Activated CD4-positive, alpha-beta T cell treated with anti-CD3 and anti-CD28 coated beads, Interleukin-2, amount 10 ng/mL, durations not matched to agents 24 days and 14 days (primary cell): Measurements from ENCODE around the gene EDEM1. TPM values are rescaled to one million over a fixed set of nuclear protein-coding genes. Genes with fewer than 3 reads are reported as not detected.
"Not testable (repeated sequence)": the region's sequence is repeated elsewhere in the genome, so short reads cannot be mapped to it uniquely, and the experiment has no call there.

Source experiments
- DNase-seq: peaks from one replicate; pipeline ENCODE4 v3.0.0; 2022
- H3K27ac Mint-ChIP-seq: one replicate; pipeline ENCODE4 v1.8.0; 2022; ENCODE audit warnings: mild to moderate bottlenecking, mixed read lengths
- H3K27me3 Mint-ChIP-seq: one replicate; pipeline ENCODE4 v1.8.0; 2022; ENCODE audit warnings: mixed read lengths
- H3K36me3 Mint-ChIP-seq: one replicate; pipeline ENCODE4 v1.8.0; 2022; ENCODE audit warnings: low read depth, mild to moderate bottlenecking, mixed read lengths
- H3K4me1 Mint-ChIP-seq: one replicate; pipeline ENCODE4 v1.8.0; 2021; ENCODE audit warnings: mixed read lengths
- H3K4me3 Mint-ChIP-seq: one replicate; pipeline ENCODE4 v1.8.0; 2022; ENCODE audit warnings: mild to moderate bottlenecking, moderate library complexity, mixed read lengths
- H3K9me3 Mint-ChIP-seq: one replicate; pipeline ENCODE4 v1.8.0; 2021; ENCODE audit warnings: mixed read lengths
- intact Hi-C: fragments of 100-400 bp; cut with micrococcal nuclease; formaldehyde crosslinking; loops from one replicate; pipeline ENCODE4 v1.15.1; 2023
- total RNA-seq: library from RNA; stranded (reverse); gene quantifications from 2 replicates; pipeline ENCODE4 v1.2.3, GENCODE V29; 2022

Gene EDEM1
- total RNA-seq, 1 donor from 2014 or later, result 167 TPM

DNA sequence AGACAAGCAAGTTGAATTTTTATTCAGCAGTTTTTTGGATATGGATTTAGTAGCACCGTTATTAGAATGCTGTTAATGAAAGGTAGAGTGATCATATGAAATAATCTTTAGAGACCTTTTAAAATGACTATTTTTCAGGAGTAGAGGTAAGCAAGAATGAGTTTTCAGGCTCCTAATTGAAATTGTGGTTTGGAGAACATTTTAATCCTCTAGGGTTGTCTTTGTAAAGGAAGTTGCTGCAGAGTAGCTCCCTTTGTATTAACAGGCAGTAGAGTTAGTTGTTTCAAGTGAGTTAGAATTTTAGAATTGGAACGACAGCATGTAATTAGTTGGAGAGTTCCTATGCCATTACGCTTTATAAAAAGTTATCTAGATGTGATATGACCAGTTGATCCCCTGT is 27.2 kb upstream of the EDEM1 start:
- H3K27me3 Mint-ChIP-seq, result no peaks in the 10 kb centered on the region
- no peak for DNase-seq
- intact Hi-C loops, result loop anchor here (5.0 kb wide), 1 partner anchor 38 kb away; the partner anchor contains the start of gene ARL8B
- no peak overlapping the region for H3K27ac Mint-ChIP-seq
- H3K4me1 Mint-ChIP-seq, result peaks cover 36% of the 10 kb centered on the region
- no peaks in the 10 kb centered on the region for H3K9me3 Mint-ChIP-seq
- H3K36me3 Mint-ChIP-seq, result peaks cover 1% of the 10 kb centered on the region
- no peak overlapping the region for H3K4me3 Mint-ChIP-seq

GRCh38 chr3:5160940-5161858 is 26.3 kb upstream of the EDEM1 start:
- DNase-seq, result no peak
- H3K27ac Mint-ChIP-seq, result peak overlapping the region; percentile 60
- H3K4me1 Mint-ChIP-seq, result peaks cover 39% of the 10 kb centered on the region
- intact Hi-C loops, result loop anchor here (5.0 kb wide), 1 partner anchor 39 kb away; the partner anchor contains the start of gene ARL8B
- H3K36me3 Mint-ChIP-seq, result no peaks in the 10 kb centered on the region
- H3K9me3 Mint-ChIP-seq, result no peaks in the 10 kb centered on the region
- no peak overlapping the region for H3K4me3 Mint-ChIP-seq
- H3K27me3 Mint-ChIP-seq, result no peaks in the 10 kb centered on the region

DNA sequence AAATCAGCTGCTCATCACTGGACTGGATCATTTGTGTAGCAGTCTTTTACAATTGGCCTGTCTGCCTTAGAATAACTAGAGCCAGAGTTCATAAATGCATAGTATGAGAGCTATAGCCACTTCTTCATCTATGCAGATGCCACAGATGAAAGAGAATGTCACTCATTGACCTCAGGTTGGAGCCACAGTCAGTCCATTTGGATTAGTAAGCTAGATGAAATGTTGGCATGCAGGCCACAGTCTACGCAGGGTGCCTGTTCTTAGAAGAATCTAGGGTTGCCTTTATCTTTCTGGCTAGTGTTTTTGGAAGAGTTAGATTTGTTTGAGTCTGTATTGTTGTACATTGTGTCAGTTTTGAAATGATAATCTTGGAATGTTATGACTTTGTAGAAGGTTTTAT is 25.4 kb upstream of the EDEM1 start:
- Mint-ChIP-seq H3K4me1 (peaks cover 42% of the 10 kb centered on the region), H3K9me3 (no peaks in the 10 kb centered on the region), H3K4me3 (no peak overlapping the region), H3K36me3 (no peaks in the 10 kb centered on the region), H3K27ac (no peak overlapping the region), H3K27me3 (no peaks in the 10 kb centered on the region)
- intact Hi-C loops, result loop anchor here (5.0 kb wide), 1 partner anchor 40 kb away; the partner anchor contains the start of gene ARL8B
- DNase-seq, result no peak

DNA sequence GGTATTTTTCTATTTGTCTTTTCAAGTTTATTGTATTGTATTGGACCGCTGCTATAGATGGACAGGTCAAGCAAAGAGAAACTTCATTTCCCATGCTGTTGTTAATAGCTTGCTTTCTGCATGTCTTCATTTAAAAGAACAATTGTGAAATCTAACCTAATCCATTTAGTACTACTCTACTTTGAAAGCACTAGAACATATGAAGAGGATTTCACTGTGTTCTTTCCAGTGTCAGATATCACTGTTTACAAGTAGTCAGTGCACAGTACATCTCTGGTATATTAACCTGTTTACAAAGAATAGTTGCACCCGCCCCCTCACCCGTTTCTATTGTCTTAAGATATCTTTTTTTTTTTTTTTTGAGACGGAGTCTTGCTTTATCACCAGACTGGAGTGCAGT is 21.8 kb upstream of the EDEM1 start:
- H3K4me3 Mint-ChIP-seq, result no peak overlapping the region
- no peak for DNase-seq
- H3K27me3 Mint-ChIP-seq, result no peaks in the 10 kb centered on the region
- H3K4me1 Mint-ChIP-seq, result peaks cover 35% of the 10 kb centered on the region
- H3K9me3 Mint-ChIP-seq, result no peaks in the 10 kb centered on the region
- H3K27ac Mint-ChIP-seq, result no peak overlapping the region
- intact Hi-C loops, result no loop called here
- peaks cover 4% of the 10 kb centered on the region for H3K36me3 Mint-ChIP-seq

DNA sequence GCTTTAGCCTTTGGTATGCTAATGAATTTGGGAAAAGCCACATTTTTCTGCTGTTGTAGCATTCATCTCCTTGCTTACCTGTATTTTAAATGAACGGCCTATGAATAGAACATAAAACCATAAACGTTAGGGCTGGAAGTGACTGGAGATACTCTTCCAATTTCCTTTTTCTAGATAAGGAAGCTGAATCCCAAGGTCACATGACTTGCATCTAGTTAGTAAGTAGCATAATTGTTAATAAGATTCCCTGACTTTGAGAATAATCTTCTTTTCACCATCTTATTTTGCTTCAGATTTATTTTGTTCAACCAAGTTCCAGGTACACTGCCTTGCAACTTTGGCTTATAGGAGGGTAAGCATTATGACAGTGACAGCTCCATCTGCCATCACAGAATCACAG is 20.7 kb upstream of the EDEM1 start:
- Mint-ChIP-seq H3K4me3 (no peak overlapping the region), H3K36me3 (peaks cover 4% of the 10 kb centered on the region), H3K27me3 (no peaks in the 10 kb centered on the region), H3K27ac (no peak overlapping the region), H3K9me3 (no peaks in the 10 kb centered on the region), H3K4me1 (peaks cover 26% of the 10 kb centered on the region)
- intact Hi-C loops, result no loop called here
- no peak for DNase-seq

DNA sequence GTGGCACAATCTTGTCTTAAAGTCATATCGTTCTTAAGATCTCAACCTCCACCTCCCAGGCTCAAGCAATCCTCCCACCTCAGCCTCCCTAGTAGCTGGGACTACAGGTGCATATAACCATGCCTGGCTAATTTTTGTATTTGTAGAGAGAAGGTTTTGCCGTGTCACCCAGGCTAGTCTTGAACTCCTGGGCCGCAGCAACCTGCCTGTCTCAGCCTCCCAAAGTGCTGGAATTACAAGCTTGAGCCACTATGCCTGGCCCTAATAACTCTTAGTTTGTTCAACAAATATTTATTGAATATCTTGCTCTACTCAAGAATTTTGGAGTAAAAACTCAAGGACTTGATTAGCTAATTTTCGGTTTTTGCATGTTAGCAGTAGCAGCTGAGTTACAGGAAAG is 19.4 kb upstream of the EDEM1 start:
- peaks cover 10% of the 10 kb centered on the region for H3K36me3 Mint-ChIP-seq
- peak overlapping the region; percentile 32 for H3K27ac Mint-ChIP-seq
- no peaks in the 10 kb centered on the region for H3K27me3 Mint-ChIP-seq
- intact Hi-C loops, result no loop called here
- no peak overlapping the region for H3K4me3 Mint-ChIP-seq
- H3K9me3 Mint-ChIP-seq, result no peaks in the 10 kb centered on the region
- peaks cover 21% of the 10 kb centered on the region for H3K4me1 Mint-ChIP-seq
- no peak for DNase-seq

GRCh38 chr3:5169807-5170206 is 17.7 kb upstream of the EDEM1 start:
- H3K4me3 Mint-ChIP-seq, result no peak overlapping the region
- intact Hi-C loops, result no loop called here
- no peak for DNase-seq
- no peaks in the 10 kb centered on the region for H3K9me3 Mint-ChIP-seq
- peaks cover 19% of the 10 kb centered on the region for H3K4me1 Mint-ChIP-seq
- peaks cover 23% of the 10 kb centered on the region for H3K36me3 Mint-ChIP-seq
- no peaks in the 10 kb centered on the region for H3K27me3 Mint-ChIP-seq
- H3K27ac Mint-ChIP-seq, result no peak overlapping the region

- no peak for DNase-seq
- Mint-ChIP-seq H3K9me3 (no peaks in the 10 kb centered on the region), H3K27me3 (no peaks in the 10 kb centered on the region), H3K27ac (no peak overlapping the region), H3K4me3 (no peak overlapping the region), H3K36me3 (peaks cover 30% of the 10 kb centered on the region), H3K4me1 (peaks cover 12% of the 10 kb centered on the region)
- intact Hi-C loops, result no loop called here
Observed at GRCh38 chr3:5170975-5171374, 16.5 kb upstream of the EDEM1 start.

DNA sequence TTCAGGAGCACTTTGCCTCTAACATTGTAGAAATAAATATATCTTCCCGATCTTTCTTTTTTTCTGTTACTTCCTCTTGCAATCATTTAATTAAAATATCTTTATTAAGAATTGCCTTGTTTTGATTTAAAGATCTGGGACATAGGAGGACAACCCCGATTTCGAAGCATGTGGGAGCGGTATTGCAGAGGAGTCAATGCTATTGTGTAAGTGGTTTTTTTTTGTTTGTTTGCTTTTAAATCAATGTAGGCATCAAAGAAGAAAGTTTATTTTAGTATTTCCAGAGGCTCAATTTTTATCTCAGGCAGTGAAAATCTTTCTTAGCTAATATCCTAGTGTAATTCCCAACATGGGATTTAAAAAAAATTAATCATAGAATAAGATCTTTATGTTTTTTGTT is 15.5 kb upstream of the EDEM1 start:
- intact Hi-C loops, result no loop called here
- no peak for DNase-seq
- no peaks in the 10 kb centered on the region for H3K27me3 Mint-ChIP-seq
- H3K4me1 Mint-ChIP-seq, result peaks cover 8% of the 10 kb centered on the region
- H3K9me3 Mint-ChIP-seq, result no peaks in the 10 kb centered on the region
- H3K4me3 Mint-ChIP-seq, result no peak overlapping the region
- H3K27ac Mint-ChIP-seq, result no peak overlapping the region
- H3K36me3 Mint-ChIP-seq, result peaks cover 33% of the 10 kb centered on the region

GRCh38 chr3:5179036-5179435 is 8.5 kb upstream of the EDEM1 start:
- DNase-seq, intact Hi-C loops, H3K27me3 Mint-ChIP-seq, H3K4me3 Mint-ChIP-seq, H3K27ac Mint-ChIP-seq, H3K9me3 Mint-ChIP-seq: not testable (repeated sequence)
- Mint-ChIP-seq H3K4me1 (peaks cover 12% of the 10 kb centered on the region), H3K36me3 (peaks cover 45% of the 10 kb centered on the region)

DNA sequence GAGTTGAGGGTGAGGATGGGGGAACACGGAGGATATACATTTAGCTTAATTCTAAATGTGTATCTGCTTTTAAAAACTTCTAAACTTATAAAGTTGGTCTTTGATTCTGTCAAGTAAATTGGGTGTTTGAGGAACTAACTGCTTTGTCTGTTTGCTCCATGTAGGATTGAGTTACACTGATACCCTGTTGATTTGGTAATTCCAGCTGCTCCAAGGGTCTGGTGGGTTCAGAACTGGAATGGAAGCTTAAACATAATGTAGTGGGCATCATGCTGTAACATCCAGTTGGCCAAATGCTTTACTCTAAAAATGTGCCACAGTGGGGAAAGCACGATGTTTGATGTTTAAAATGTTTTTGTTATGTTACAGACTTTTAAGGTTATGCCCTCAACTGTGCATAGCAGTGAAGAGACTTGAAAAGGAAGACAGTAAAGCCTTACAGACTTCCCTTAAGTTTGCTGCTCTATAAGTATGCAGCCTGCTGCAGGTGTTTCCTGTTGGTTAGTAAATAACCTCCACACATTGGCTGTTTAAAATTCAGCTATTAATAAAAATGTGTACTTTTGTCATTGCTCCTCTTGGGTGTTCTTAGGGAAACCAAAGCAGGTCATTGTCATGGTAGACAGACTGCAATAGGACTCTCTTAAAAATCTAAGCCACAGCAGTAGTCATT is 5.9 kb upstream of the EDEM1 start:
- no peaks in the 10 kb centered on the region for H3K27me3 Mint-ChIP-seq
- peaks cover 20% of the 10 kb centered on the region for H3K4me1 Mint-ChIP-seq
- H3K36me3 Mint-ChIP-seq, result peaks cover 39% of the 10 kb centered on the region
- no peaks in the 10 kb centered on the region for H3K9me3 Mint-ChIP-seq
- no peak overlapping the region for H3K4me3 Mint-ChIP-seq
- intact Hi-C loops, result no loop called here
- no peak overlapping the region for H3K27ac Mint-ChIP-seq
- DNase-seq, result no peak

- intact Hi-C loops, H3K27me3 Mint-ChIP-seq, H3K4me3 Mint-ChIP-seq, H3K9me3 Mint-ChIP-seq, DNase-seq, H3K27ac Mint-ChIP-seq: not testable (repeated sequence)
- H3K36me3 Mint-ChIP-seq, result peaks cover 28% of the 10 kb centered on the region
- peaks cover 22% of the 10 kb centered on the region for H3K4me1 Mint-ChIP-seq
Observed at GRCh38 chr3:5183714-5184113, 3.8 kb upstream of the EDEM1 start.

GRCh38 chr3:5184499-5184898 is 3.0 kb upstream of the EDEM1 start:
- no peaks in the 10 kb centered on the region for H3K9me3 Mint-ChIP-seq
- peaks cover 29% of the 10 kb centered on the region for H3K36me3 Mint-ChIP-seq
- no peak overlapping the region for H3K4me3 Mint-ChIP-seq
- H3K4me1 Mint-ChIP-seq, result peaks cover 18% of the 10 kb centered on the region
- no peak overlapping the region for H3K27ac Mint-ChIP-seq
- no peak for DNase-seq
- H3K27me3 Mint-ChIP-seq, result no peaks in the 10 kb centered on the region
- intact Hi-C loops, result no loop called here

- Mint-ChIP-seq H3K36me3 (peaks cover 32% of the 10 kb centered on the region), H3K27me3 (no peaks in the 10 kb centered on the region), H3K4me1 (peaks cover 21% of the 10 kb centered on the region), H3K9me3 (no peaks in the 10 kb centered on the region), H3K27ac (no peak overlapping the region), H3K4me3 (no peak overlapping the region)
- DNase-seq, result no peak
- intact Hi-C loops, result loop anchor here (5.0 kb wide), 1 partner anchor 883 kb away; the partner anchor contains the start of gene SETMAR
Observed at GRCh38 chr3:5185093-5185673, 2.3 kb upstream of the EDEM1 start.
